Ovary (tissue), 9 donors: ENCODE measurements around the gene SERPINB13. TPM values are rescaled to one million over a fixed set of nuclear protein-coding genes. Genes with fewer than 3 reads are reported as not detected.

Experiments used
- DNase-seq, 5 donors: peaks; one replicate each; pipeline ENCODE4 v3.0.0-alpha.2; 2019 to 2020
- H3K27ac ChIP-seq, 2 donors: fragments of 200-600 bp; one replicate each; pipeline versions ENCODE4 v1.5.1 to v1.8.0; 2019 to 2022
- H3K27me3 ChIP-seq: fragments of 200-600 bp; one replicate; pipeline ENCODE4 v1.8.0; 2022
- H3K36me3 ChIP-seq: fragments of 200-600 bp; sonication (generic); one replicate; pipeline ENCODE4 v1.5.1; 2019
- H3K4me1 ChIP-seq: one replicate; pipeline ENCODE4 v1.8.1; 2013; ENCODE audit warnings: mild to moderate bottlenecking, moderate library complexity; ENCODE audit not compliant: insufficient read depth
- H3K4me3 ChIP-seq: fragments of 200-600 bp; sonication (generic); one replicate; pipeline ENCODE4 v1.5.1; 2017
- H3K9me3 ChIP-seq, 2 donors: fragments of 200-600 bp in 1 of 2; sonication (generic) in 1 of 2; one replicate each; pipeline versions ENCODE4 v1.5.1 to v1.8.1; 2013 to 2019; ENCODE audit warnings: mild to moderate bottlenecking in 1 of 2, moderate library complexity in 1 of 2
- CTCF ChIP-seq, 3 donors: fragments of 450-650 bp in 2 of 3; fragments of 200-600 bp in 1 of 3; IDR thresholded peaks; one replicate each; pipeline versions ENCODE4 v1.5.1 to v1.8.0; 2016 to 2022; ENCODE audit warnings: antibody characterized with exemption in 3 of 3, mild to moderate bottlenecking in 1 of 3
- EP300 ChIP-seq: sonication (generic); formaldehyde crosslinking; IDR thresholded peaks from one replicate; pipeline ENCODE4 v1.6.1; 2017; ENCODE audit warnings: antibody characterized with exemption
- POLR2A ChIP-seq: fragments of 450-650 bp; IDR thresholded peaks from one replicate; pipeline ENCODE4 v1.6.1; 2017; ENCODE audit warnings: antibody characterized with exemption, mild to moderate bottlenecking, moderate library complexity
- WGBS, 3 donors: extraction: QIAGEN DNeasy Blood & Tissue Kit in 1 of 3; methylation state at CpG; one replicate each; pipeline versions ENCODE4 v1.1.5 to v1.1.7; 2013 to 2017; 5-methylcytosine and 5-hydroxymethylcytosine counted together
- intact Hi-C, 4 donors: fragments of 100-400 bp; cut with DNase I; formaldehyde crosslinking; loops; one replicate each; pipeline versions ENCODE4 v1.11.0 to v1.15.1; 2022 to 2023
- polyA plus RNA-seq, 2 donors: library from polyadenylated mRNA; stranded (reverse); fragments of 200-250 nt in 1 of 2; fragments of 350-450 nt in 1 of 2; fragmentation: Illumina TruSeq in 1 of 2; extraction: RNeasy Lipid Tissue Mini Kit (QIAGEN cat#74804) in 1 of 2; gene quantifications; one replicate each; pipeline ENCODE4 v1.2.3, GENCODE V29; 2013 to 2014
- total RNA-seq, 7 donors: library from RNA; depleted of rRNA in 2 of 7; stranded (reverse); fragments of >200 nt in 2 of 7; fragmentation: NEBNext Ultra II Directional in 3 of 7; extraction: Animal tissue kit (Norgen Biotek cat#: 25700) in 3 of 7; gene quantifications; one replicate each; pipeline versions ENCODE4 v1.1.0 to v1.2.4, GENCODE V29; 2016 to 2023
- donor health status: DM: no; HTN: no; CAD: no; lungs with moderate emphysema.
- donor health status: DM: no; HTN: no; CAD: no.
- donor health status: Bipolar disorder and iron deficiency.
- donor health status: DM: yes; HTN: yes; CAD: no.
- donor health status: DM: no; HTN: no; CAD: no.
- donor health status: DM: yes; HTN: yes; CAD: no.

The SERPINB13 gene
- total and polyA plus RNA-seq, 9 donors, result 0.46 TPM; not detected in 8

- Histone ChIP-seq H3K4me1 (no peaks in the 10 kb centered on the region), H3K9me3 (no peaks in the 10 kb centered on the region), H3K36me3 (no peaks in the 10 kb centered on the region), H3K27ac (no peak overlapping the region), H3K4me3 (no peak overlapping the region), H3K27me3 (no peaks in the 10 kb centered on the region)
- 77 to 87% (median 84%) methylated on average over 14 of the region's 14 CpGs for WGBS, 3 donors
- TF ChIP-seq EP300 (no peak), CTCF (IDR thresholded peaks at IDR 0.05) (no peak), POLR2A (no peak)
- no peak for DNase-seq
- intact Hi-C loops, result no loop called here
Observed at GRCh38 chr18:63596964-63597363, 9.8 kb downstream of the SERPINB13 start.

- Histone ChIP-seq H3K9me3 (no peaks in the 10 kb centered on the region), H3K4me3 (no peak overlapping the region), H3K27me3 (no peaks in the 10 kb centered on the region), H3K27ac (no peak overlapping the region), H3K4me1 (no peaks in the 10 kb centered on the region), H3K36me3 (no peaks in the 10 kb centered on the region)
- TF ChIP-seq POLR2A, result no peak
- WGBS, 3 donors, result 64 to 68% (median 67%) methylated on average over 1 of the region's 1 CpG
- DNase-seq, result no peak
- intact Hi-C loops, result no loop called here
Observed at GRCh38 chr18:63603355-63603754, 16.2 kb downstream of the SERPINB13 start.

GRCh38 chr18:63603772-63604171, 16.6 kb downstream of the SERPINB13 start:
- intact Hi-C loops, result no loop called here
- no peaks in the 10 kb centered on the region for H3K36me3 ChIP-seq
- H3K27me3 ChIP-seq, result no peaks in the 10 kb centered on the region
- 0 to 39% (median 32%) methylated on average over 1 of the region's 1 CpG for WGBS, 3 donors
- no peak for TF ChIP-seq EP300
- TF ChIP-seq CTCF (IDR thresholded peaks at IDR 0.05), result no peak
- TF ChIP-seq POLR2A, result no peak
- H3K4me3 ChIP-seq, result no peak overlapping the region
- no peak for DNase-seq
- no peak overlapping the region for H3K27ac ChIP-seq
- H3K9me3 ChIP-seq, result no peaks in the 10 kb centered on the region
- H3K4me1 ChIP-seq, result no peaks in the 10 kb centered on the region

- Histone ChIP-seq H3K36me3 (no peaks in the 10 kb centered on the region), H3K4me3 (no peak overlapping the region), H3K9me3 (no peaks in the 10 kb centered on the region), H3K4me1 (no peaks in the 10 kb centered on the region), H3K27me3 (no peaks in the 10 kb centered on the region), H3K27ac (no peak overlapping the region)
- WGBS, 3 donors, result 66 to 75% (median 72%) methylated on average over 4 of the region's 4 CpGs
- no peak for TF ChIP-seq EP300
- TF ChIP-seq CTCF (IDR thresholded peaks at IDR 0.05), result no peak
- TF ChIP-seq POLR2A, result no peak
- DNase-seq, result no peak
- intact Hi-C loops, result no loop called here
Observed at GRCh38 chr18:63604791-63605567, 17.8 kb downstream of the SERPINB13 start.

GRCh38 chr18:63606526-63606925, 19.4 kb downstream of the SERPINB13 start:
- TF ChIP-seq CTCF (IDR thresholded peaks at IDR 0.05) (no peak), POLR2A (no peak), EP300 (no peak)
- no peaks in the 10 kb centered on the region for H3K27me3 ChIP-seq
- H3K36me3 ChIP-seq, result no peaks in the 10 kb centered on the region
- H3K9me3 ChIP-seq, result no peaks in the 10 kb centered on the region
- no peaks in the 10 kb centered on the region for H3K4me1 ChIP-seq
- no peak overlapping the region for H3K4me3 ChIP-seq
- WGBS, 3 donors, result 75 to 86% (median 80%) methylated on average over 3 of the region's 3 CpGs
- no peak overlapping the region for H3K27ac ChIP-seq
- intact Hi-C loops, result no loop called here
- DNase-seq, result no peak
